NCI-H345 treated with DMSO at 0.1 percent for 48 hours (cell line): ENCODE measurements around the gene FOXP1.

Experiments used
- DNase-seq: peaks from one replicate; lab custom pipeline; 2025; ENCODE audit not compliant: unreplicated experiment; lab: John Stamatoyannopoulos, UW

Gene FOXP1

GRCh38 chr3:71118436-71118835, 465.1 kb downstream of the FOXP1 start:
- DNase-seq, result no peak

DNA sequence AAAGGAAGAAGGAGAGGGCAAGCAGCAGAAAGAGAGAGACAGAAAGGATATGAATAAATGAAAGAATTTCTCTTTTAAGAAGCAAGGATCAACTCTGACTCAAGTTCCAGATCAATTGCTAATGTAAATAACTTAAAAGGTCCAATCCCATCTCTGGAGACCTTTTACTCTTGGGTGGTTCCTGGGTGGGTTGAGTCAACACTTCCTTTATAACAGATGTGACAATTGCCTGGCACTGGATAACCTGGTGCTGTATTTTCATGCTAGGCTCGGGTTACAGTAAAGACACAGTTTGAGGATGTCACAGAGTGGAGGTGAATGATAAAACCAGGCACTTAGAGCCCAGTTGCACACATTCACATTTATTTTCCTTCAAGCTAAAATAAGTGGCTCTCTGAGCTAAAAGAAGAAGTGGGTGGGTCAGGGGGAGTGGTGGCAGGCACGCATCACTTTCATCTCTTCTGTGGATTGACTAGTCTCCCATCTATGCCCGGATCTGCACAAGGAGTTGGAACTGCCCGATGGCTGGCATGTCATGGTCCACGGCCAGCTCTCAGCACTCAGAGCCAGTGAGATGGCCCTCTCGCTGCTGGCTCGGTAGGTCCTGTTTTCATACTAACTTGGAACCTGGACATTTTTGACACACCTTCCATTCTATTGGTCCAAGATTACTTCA, 465.8 kb downstream of the FOXP1 start:
- DNase-seq, result no peak

DNA sequence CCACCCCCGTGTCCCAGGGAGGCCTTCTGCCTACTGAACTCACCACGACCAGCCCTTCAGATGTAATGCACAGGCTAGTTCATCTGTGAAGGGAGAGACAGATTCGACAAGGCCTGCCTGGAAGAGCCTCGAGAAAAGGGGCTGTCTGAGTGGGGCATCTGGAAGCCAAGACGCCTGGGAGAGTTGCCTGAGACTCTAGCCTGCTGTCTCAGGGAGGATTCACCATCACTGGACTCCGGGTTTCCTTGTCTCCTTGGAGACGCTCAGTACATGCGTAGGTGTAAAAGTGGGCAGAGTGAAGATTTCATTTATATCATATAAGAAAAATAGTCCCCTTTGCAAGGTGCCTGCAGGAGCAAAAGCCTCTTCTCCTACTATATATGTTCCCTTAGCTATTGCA, 468.9 kb downstream of the FOXP1 start:
- no peak for DNase-seq

DNA sequence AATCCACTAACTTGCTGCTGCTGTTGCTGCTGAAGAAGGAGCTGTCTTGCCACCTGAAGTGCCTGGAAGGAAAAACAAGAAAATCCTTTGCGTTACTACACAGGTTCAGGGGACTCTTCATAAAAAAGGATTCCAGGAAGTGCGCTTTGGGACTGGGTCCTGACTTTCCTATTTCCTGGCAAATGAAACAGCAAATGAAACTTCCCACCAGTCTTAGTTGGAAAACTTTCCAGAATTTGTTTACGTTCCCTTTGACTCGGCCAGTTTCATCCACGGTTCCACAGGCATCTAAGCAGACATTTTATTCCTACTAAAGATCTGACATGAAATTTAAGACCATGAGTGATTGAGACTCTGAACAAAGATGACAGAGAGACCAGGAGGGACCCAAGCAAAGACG, 471.0 kb downstream of the FOXP1 start:
- no peak for DNase-seq

GRCh38 chr3:71111784-71112440, 471.6 kb downstream of the FOXP1 start:
- DNase-seq, result no peak

DNA sequence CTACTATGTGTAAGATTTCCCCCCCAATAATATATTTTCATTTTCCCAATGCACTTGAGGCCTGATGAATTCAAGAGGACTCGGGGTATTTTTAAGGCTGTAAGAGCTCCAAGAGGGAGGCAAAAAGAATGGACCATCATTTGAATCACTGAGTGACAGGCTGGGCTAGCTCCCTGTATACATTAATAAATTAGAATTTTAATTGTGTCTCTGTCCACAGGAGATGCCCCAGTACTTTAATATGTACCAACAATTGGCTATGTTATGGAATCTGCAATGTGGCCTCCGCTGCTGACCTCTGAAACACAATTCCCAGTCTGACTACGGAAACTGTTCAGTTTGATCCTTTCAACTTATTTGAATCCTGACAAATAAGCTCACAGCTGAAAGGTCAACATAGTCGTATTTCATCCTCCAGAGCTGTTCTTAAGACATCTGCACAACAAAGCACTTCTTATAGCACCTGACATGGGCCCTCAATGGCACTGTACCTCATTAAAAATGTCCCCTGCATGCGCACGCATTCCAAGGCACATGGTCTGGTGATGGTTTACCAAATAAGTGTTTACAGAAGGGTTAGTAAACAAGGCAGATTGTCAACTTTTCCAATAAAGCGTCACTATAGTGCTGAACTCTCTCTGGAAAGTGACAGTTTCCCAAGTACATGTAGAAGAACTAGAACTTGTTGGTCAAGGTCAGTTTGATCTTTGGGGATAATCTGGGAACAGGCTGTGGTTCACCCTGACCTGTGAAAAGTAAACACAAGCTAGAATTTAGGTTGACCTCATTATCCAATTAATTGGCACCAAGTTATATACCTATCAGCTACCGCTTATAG, 472.9 kb downstream of the FOXP1 start:
- no peak for DNase-seq

DNA sequence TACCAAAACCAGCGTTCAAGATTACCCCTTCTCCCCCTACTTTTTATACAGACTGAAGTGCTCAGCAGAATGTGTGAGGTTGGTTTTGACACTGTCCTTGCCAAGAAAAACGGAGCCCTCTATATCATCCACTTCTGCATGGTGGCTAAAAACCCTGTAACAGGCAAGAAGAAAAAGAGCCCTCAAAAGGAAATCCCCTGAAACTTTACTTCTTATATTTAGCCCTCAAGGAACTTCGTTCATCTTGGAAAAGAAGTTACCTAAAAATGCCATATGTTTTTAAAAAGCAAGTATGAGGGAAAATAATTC, 473.6 kb downstream of the FOXP1 start:
- no peak for DNase-seq

- no peak for DNase-seq
Observed at GRCh38 chr3:71109241-71109976, 474.1 kb downstream of the FOXP1 start.

DNA sequence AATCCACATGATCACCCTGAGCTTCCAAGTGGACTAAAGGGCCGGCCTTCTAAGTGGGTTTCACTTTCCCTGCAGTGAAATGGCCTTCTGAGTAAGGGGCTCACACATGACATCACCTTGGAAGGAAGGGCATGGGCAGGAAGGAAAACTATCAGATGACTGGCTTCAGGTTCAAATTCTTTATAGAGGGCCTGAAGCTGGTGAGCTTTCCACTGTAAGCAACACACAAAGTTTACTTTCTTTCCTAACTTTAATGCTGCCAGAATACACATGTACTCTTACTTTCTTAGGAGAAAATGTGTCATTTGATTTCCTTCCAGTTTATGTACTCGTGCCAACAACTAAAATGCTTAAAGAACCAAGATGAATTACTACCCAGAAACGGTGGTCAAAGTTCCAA, 475.6 kb downstream of the FOXP1 start:
- DNase-seq, result no peak

DNA sequence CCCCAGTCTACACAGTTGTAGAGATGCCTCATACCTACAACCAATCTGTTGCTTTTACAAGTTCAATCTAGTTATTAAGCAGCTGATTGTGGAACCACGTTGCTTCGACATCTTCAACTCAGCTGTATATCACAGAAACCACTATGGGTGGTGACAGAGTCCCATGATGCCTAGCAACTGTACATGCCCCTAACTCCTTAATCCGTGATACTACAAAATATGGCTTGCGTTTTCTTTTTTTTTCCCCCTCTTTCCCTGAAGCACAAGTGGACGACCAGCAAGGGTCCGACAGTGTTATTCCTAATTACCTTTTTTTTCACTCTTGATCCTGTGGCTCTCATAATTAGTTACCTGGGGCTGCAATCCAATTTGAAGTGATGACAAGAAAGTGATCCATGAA, 478.6 kb downstream of the FOXP1 start:
- no peak for DNase-seq

DNA sequence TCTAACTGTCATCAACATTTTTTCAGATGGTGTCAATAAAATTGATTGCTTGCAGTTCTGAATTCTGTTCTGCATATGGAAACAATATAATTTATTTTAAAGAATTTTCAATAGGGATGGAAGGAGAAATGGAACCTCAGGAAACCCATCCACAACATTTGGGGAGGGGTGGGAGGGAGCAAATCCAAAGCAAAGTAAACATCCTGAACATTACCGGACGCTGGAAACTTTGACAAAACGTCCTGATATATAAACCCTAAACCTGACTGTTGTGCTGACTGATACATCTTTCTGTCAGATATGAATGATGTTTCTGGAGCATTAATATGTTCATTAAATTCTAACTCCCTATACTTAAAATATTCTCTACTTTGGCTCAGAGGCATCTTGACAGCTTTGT, 479.0 kb downstream of the FOXP1 start:
- DNase-seq, result no peak

- DNase-seq, result no peak
Observed at GRCh38 chr3:71104121-71104541, 479.4 kb downstream of the FOXP1 start.

- no peak for DNase-seq
Observed at GRCh38 chr3:71103430-71103921, 480.1 kb downstream of the FOXP1 start.

GRCh38 chr3:71102111-71102983, 481.2 kb downstream of the FOXP1 start:
- no peak for DNase-seq

DNA sequence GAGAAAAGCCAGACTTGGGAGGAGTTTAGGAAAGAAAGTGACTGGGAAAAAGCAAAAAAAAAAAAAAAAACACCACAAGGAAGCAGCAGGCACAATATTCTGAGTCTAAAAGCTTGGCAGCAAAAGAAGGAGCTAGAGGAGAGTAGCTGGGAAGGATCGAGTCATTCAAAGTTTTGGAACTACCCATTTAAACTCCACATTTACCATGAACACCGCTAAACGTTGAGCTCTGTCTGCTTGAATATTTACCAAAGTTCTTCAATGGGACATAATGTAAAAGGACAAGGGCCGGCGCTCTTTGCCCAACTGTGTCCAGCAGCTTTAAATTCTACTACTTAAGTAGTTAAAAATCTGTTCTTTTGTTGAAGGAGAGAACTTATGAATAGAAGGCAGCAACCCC, 481.9 kb downstream of the FOXP1 start:
- DNase-seq, result no peak

GRCh38 chr3:71101014-71101413, 482.5 kb downstream of the FOXP1 start:
- DNase-seq, result no peak

GRCh38 chr3:71099997-71100719, 483.4 kb downstream of the FOXP1 start:
- DNase-seq, result no peak

GRCh38 chr3:71097557-71097956, 486.0 kb downstream of the FOXP1 start:
- no peak for DNase-seq

- DNase-seq, result no peak
Observed at GRCh38 chr3:71095511-71096291, 487.8 kb downstream of the FOXP1 start.
